ENCODE measurements around the gene BCAS1.

DNA sequence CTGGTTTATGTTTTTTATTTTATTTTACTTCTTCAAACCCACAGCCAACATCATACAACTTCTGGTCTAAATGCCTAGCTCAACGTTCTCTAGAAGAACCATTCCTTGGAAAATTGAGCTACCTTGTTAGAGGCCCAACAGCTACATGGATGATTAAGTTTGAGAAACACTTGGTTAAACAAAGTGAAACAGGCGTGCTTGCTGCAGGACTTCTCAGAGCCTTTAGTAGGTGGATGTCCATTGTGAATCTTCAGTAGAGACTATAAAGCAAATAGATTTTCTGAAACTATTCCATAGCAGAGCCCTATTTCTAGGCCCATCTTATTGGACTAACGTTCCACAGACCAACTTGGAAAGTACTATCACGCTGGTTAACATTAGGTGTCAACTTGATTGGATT is 51.3 kb downstream of the BCAS1 start:
- TF ChIP-seq, protein P1, sequence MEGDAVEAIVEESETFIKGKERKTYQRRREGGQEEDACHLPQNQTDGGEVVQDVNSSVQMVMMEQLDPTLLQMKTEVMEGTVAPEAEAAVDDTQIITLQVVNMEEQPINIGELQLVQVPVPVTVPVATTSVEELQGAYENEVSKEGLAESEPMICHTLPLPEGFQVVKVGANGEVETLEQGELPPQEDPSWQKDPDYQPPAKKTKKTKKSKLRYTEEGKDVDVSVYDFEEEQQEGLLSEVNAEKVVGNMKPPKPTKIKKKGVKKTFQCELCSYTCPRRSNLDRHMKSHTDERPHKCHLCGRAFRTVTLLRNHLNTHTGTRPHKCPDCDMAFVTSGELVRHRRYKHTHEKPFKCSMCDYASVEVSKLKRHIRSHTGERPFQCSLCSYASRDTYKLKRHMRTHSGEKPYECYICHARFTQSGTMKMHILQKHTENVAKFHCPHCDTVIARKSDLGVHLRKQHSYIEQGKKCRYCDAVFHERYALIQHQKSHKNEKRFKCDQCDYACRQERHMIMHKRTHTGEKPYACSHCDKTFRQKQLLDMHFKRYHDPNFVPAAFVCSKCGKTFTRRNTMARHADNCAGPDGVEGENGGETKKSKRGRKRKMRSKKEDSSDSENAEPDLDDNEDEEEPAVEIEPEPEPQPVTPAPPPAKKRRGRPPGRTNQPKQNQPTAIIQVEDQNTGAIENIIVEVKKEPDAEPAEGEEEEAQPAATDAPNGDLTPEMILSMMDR (IDR thresholded peaks at IDR 0.05 in 4 of 5, conservative IDR thresholded peaks at IDR 0.05 in 1 of 5), result no peak
- no peak for TF ChIP-seq POLR2A (IDR thresholded peaks at IDR 0.05)
